ENCODE measurements around the gene RHOA. TPM values are rescaled to one million over a fixed set of nuclear protein-coding genes. Genes with fewer than 3 reads are reported as not detected.

The RHOA gene
- total and polyA plus RNA-seq, 10 of the 15 experiments (the other 5 are each of a cell fraction or from before 2014, with no cell fraction given) = 246 to 1,049 (median 515) TPM

DNA sequence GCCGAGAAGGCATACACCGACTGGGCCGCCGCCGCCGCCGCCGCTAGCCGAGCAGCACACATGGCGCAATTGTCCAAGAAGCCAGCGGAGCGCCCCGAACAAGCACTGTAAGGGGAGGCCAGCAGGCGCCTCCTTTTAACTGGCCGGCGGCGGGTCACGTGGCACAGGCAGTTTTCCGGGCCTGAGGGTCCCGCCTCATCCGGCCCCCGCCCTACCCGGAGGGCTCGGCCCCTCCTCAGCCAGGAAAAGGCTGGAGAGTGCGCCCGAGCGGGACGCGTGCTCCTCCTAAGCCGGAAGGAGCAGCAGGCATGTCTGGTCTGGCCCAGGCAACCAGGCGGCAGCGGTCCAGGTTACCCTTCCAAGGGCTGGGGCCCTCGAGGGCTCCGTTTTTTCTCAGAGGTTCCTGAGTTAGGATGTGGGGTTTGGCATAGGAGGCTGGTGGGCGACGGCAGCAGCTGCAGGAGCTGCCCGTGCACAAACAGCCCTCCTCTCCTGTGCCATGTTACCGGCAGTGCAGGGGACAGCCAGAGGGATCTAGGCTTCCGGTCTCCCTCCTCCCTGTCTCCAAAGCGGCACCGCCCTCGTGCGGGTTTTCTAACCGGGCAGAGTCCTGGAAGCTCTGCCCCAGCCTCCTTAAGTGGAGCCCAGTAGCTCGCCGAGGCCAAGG is 53.4 kb downstream of the RHOA start, which contains the start of gene GPX1:
GPX1 (minus strand) TSS at position 137 of the 667 bp plus-strand sequence; CDS start at position 62, 75 bp downstream.
- Histone ChIP-seq H2AFZ (ENCODE audit: control insufficient read depth, low read depth, low read length) (peak within 1 kb of the TSS; percentile 71), H3K9me3 (replicated peaks; ENCODE audit: control insufficient read depth, insufficient read depth, low read length) (no peaks in the 10 kb centered on the region), H4K20me1 (ENCODE audit: control insufficient read depth, insufficient read depth) (no peaks in the 10 kb centered on the region), H3K9ac (ENCODE audit: control insufficient read depth, insufficient read depth, low read length) (peak within 1 kb of the TSS; percentile 94), H3K36me3 (ENCODE audit: control insufficient read depth in 2 of 2, insufficient read depth in 2 of 2, low read length in 1 of 2) (peaks cover 10 to 30% of the 10 kb centered on the region in 2 experiments), H3K79me2 (ENCODE audit: control insufficient read depth, insufficient read depth, low read length) (peaks cover 27% of the 10 kb centered on the region), H3K4me1 (ENCODE audit: control insufficient read depth, insufficient read depth, low read length) (peaks cover 11% of the 10 kb centered on the region), H3K27me3 (replicated peaks in 1 of 2; ENCODE audit: control insufficient read depth in 2 of 2, insufficient read depth in 2 of 2, low read length in 1 of 2) (no peaks in the 10 kb centered on the region), H3K27ac (ENCODE audit: control insufficient read depth, insufficient read depth) (peak within 1 kb of the TSS; percentile 96), H3K4me2 (ENCODE audit: control insufficient read depth, insufficient read depth) (peak within 1 kb of the TSS; percentile 92), H3K4me3 (peak within 1 kb of the TSS; percentile 98)
- in situ Hi-C loops (cut with MboI) = no loop called here
- RAD21 ChIA-PET (ENCODE audit: unreplicated experiment) = interaction anchor here (0.7 to 2.9 kb wide), 8 partner anchors 13 to 105 kb away, joined by 3 to 31 read pairs (median 5); partner anchors contain the start of genes RHOA, TCTA and USP4
- peak; percentile 70 for DNase-seq (ENCODE audit: low read depth, low spot score)
- SMC1A ChIA-PET (ENCODE audit: uncharacterized antibody, unreplicated experiment) = interaction anchor here (0.8 to 5.0 kb wide), 12 partner anchors 13 to 91 kb away, joined by 3 to 34 read pairs (median 4); partner anchors contain the start of genes RHOA, TCTA and USP4
- POLR2A ChIA-PET = interaction anchor here (0.5 to 4.2 kb wide), 14 partner anchors 14 to 264 kb away, joined by 3 to 40 read pairs (median 4); partner anchors contain the start of genes NICN1, QRICH1, RHOA and USP19
- intact Hi-C loops (cut with micrococcal nuclease; ENCODE audit: unreplicated experiment) = loop anchor here (1.0 to 5.0 kb wide), 2 partner anchors 18 to 49 kb away; partner anchors contain the start of gene USP4
- ATAC-seq = peak; percentile 93
- BruUV-seq (replicated peaks) = TSS peak; percentile 96
- CTCF ChIA-PET = interaction anchor here (0.7 to 4.1 kb wide), 10 partner anchors 8 to 91 kb away, joined by 3 to 32 read pairs (median 4); partner anchors contain the start of gene USP4
- peak; percentile 49 for FAIRE-seq
- 4% methylated on average over 46 of the region's 46 CpGs for WGBS (ENCODE audit: insufficient coverage, insufficient replicate concordance, low lambda C conversion rate, missing lambda C conversion rate)
- TF ChIP-seq NFYA (IDR thresholded peaks at IDR 0.05; ENCODE audit: borderline replicate concordance, low read depth, low read length) = no peak
- peak; percentile 46; the same call in 1 of the 2 replicates for TF ChIP-seq SIN3A (IDR thresholded peaks at IDR 0.05; ENCODE audit: low read depth, low read length)
- TF ChIP-seq NFXL1 (IDR thresholded peaks at IDR 0.05; ENCODE audit: borderline replicate concordance) = peak; percentile 52; the same call in 1 of the 2 replicates
- TF ChIP-seq MEF2A (IDR thresholded peaks at IDR 0.05; ENCODE audit: insufficient read depth, low read depth, low read length) = 0 out of 2 replicates have a peak, but pooled peaks have one; percentile 3
- peak; percentile 91; the same call in 1 of the 2 replicates for TF ChIP-seq GATAD2B (conservative IDR thresholded peaks at IDR 0.05; ENCODE audit: low read depth)
- TF ChIP-seq HDAC6 (IDR thresholded peaks at IDR 0.05; ENCODE audit: unreplicated experiment) = peak; percentile 74
- TF ChIP-seq, protein P1, sequence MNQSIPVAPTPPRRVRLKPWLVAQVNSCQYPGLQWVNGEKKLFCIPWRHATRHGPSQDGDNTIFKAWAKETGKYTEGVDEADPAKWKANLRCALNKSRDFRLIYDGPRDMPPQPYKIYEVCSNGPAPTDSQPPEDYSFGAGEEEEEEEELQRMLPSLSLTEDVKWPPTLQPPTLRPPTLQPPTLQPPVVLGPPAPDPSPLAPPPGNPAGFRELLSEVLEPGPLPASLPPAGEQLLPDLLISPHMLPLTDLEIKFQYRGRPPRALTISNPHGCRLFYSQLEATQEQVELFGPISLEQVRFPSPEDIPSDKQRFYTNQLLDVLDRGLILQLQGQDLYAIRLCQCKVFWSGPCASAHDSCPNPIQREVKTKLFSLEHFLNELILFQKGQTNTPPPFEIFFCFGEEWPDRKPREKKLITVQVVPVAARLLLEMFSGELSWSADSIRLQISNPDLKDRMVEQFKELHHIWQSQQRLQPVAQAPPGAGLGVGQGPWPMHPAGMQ (IDR thresholded peaks at IDR 0.05; ENCODE audit: borderline replicate concordance) = no peak
- TF ChIP-seq EGR1 (IDR thresholded peaks at IDR 0.05; ENCODE audit: borderline replicate concordance in 1 of 2, low read depth in 2 of 2, low read length in 2 of 2) = peak in 1 of 2 experiments; percentile 25; a peak in 1 of 3 replicates
- TF ChIP-seq, protein P2, sequence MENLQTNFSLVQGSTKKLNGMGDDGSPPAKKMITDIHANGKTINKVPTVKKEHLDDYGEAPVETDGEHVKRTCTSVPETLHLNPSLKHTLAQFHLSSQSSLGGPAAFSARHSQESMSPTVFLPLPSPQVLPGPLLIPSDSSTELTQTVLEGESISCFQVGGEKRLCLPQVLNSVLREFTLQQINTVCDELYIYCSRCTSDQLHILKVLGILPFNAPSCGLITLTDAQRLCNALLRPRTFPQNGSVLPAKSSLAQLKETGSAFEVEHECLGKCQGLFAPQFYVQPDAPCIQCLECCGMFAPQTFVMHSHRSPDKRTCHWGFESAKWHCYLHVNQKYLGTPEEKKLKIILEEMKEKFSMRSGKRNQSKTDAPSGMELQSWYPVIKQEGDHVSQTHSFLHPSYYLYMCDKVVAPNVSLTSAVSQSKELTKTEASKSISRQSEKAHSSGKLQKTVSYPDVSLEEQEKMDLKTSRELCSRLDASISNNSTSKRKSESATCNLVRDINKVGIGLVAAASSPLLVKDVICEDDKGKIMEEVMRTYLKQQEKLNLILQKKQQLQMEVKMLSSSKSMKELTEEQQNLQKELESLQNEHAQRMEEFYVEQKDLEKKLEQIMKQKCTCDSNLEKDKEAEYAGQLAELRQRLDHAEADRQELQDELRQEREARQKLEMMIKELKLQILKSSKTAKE (IDR thresholded peaks at IDR 0.05; ENCODE audit: low read depth, poor library complexity, severe bottlenecking) = no peak
- TF ChIP-seq, protein P3, sequence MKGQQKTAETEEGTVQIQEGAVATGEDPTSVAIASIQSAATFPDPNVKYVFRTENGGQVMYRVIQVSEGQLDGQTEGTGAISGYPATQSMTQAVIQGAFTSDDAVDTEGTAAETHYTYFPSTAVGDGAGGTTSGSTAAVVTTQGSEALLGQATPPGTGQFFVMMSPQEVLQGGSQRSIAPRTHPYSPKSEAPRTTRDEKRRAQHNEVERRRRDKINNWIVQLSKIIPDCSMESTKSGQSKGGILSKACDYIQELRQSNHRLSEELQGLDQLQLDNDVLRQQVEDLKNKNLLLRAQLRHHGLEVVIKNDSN (IDR thresholded peaks at IDR 0.05; ENCODE audit: borderline replicate concordance, extremely low read length, insufficient read depth, low read depth, low read length) = peak; percentile 88
- TF ChIP-seq POU2F2 (IDR thresholded peaks at IDR 0.05; ENCODE audit: borderline replicate concordance, low read depth, low read length) = peak; percentile 88; the same call in 2 of the 3 replicates
- no peak for TF ChIP-seq NR2C2 (IDR thresholded peaks at IDR 0.05; ENCODE audit: borderline replicate concordance, control insufficient read depth, insufficient read length, low read depth)
- peak; percentile 95 for TF ChIP-seq POLR2AphosphoS5 (IDR thresholded peaks at IDR 0.05; ENCODE audit: low read length)
- TF ChIP-seq EP300 (IDR thresholded peaks at IDR 0.05; ENCODE audit: borderline replicate concordance in 1 of 2, control insufficient read depth in 1 of 2, low read depth in 2 of 2, low read length in 2 of 2) = no peak
- TF ChIP-seq, protein P4, sequence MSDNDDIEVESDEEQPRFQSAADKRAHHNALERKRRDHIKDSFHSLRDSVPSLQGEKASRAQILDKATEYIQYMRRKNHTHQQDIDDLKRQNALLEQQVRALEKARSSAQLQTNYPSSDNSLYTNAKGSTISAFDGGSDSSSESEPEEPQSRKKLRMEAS (IDR thresholded peaks at IDR 0.05; ENCODE audit: low read depth, low read length) = peak; percentile 84
